ENCODE results near the gene GPR62. TPM values are rescaled to one million over a fixed set of nuclear protein-coding genes. Genes with fewer than 3 reads are reported as not detected.

GPR62 gene
- total RNA-seq, 1 experiment from 2014 or later = not detected

DNA sequence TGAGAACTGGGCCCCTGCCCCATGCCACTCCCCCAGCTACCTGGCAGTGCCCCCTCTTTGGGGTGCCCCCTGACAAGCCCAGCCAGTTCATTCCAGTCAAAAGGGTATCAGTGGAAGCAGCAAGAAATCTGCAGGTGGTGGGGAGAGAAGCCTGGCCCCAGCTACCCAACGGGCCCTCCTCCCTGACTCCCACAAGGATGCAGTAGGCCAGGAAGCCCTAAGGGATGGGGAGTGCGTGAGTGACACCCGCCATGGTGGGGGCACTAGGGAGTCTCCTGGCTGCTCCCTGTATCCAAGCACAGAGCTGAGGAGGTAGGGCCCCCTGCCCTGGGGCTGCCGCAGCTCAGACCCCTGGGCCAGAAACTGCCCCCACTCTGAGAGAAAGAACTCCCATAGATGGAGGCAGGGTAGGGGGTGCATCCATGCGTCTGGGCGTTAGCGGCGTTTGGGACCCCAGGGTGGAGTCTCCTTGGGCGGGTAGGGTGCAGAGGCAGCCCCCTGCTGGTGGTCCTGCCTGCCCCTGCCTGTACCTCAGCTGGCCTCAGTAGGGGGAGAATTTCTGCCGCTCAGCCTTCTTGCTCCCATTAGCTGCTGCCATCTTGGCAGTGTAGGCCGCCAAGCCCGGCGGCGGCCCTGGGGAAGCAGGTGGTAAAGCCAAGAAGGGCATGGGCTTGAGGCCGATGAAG is 2.5 kb downstream of the GPR62 start:
- H3K36me3 Mint-ChIP-seq (ENCODE audit: insufficient read depth, unreplicated experiment) = no peaks in the 10 kb centered on the region
- no peak overlapping the region for H3K4me3 Mint-ChIP-seq (ENCODE audit: unreplicated experiment)
- TF ChIP-seq, protein P1, sequence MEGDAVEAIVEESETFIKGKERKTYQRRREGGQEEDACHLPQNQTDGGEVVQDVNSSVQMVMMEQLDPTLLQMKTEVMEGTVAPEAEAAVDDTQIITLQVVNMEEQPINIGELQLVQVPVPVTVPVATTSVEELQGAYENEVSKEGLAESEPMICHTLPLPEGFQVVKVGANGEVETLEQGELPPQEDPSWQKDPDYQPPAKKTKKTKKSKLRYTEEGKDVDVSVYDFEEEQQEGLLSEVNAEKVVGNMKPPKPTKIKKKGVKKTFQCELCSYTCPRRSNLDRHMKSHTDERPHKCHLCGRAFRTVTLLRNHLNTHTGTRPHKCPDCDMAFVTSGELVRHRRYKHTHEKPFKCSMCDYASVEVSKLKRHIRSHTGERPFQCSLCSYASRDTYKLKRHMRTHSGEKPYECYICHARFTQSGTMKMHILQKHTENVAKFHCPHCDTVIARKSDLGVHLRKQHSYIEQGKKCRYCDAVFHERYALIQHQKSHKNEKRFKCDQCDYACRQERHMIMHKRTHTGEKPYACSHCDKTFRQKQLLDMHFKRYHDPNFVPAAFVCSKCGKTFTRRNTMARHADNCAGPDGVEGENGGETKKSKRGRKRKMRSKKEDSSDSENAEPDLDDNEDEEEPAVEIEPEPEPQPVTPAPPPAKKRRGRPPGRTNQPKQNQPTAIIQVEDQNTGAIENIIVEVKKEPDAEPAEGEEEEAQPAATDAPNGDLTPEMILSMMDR (IDR thresholded peaks at IDR 0.05; ENCODE audit: unreplicated experiment) = no peak
- no peak for DNase-seq (ENCODE audit: unreplicated experiment)
- H3K27me3 Mint-ChIP-seq (ENCODE audit: insufficient read depth, unreplicated experiment) = no peaks in the 10 kb centered on the region
- H3K27ac Mint-ChIP-seq (ENCODE audit: low read depth, unreplicated experiment) = no peak overlapping the region
- TSS peak; percentile 28 for BruUV-seq (replicated peaks)
- no peaks in the 10 kb centered on the region for H3K9me3 Mint-ChIP-seq (ENCODE audit: unreplicated experiment)
- H3K4me1 Mint-ChIP-seq (ENCODE audit: insufficient read depth, unreplicated experiment) = peaks cover 14% of the 10 kb centered on the region
- intact Hi-C loops (cut with micrococcal nuclease) = no loop called here
- CTCF ChIA-PET = interaction anchor here (0.6 kb wide), 1 partner anchor 384 kb away, joined by 3 read pairs; no protein-coding TSS in a partner anchor
- POLR2A ChIA-PET = interaction anchor here (0.8 kb wide), 1 partner anchor 16 kb away, joined by 3 read pairs; the partner anchor contains the start of gene ABHD14B

DNA sequence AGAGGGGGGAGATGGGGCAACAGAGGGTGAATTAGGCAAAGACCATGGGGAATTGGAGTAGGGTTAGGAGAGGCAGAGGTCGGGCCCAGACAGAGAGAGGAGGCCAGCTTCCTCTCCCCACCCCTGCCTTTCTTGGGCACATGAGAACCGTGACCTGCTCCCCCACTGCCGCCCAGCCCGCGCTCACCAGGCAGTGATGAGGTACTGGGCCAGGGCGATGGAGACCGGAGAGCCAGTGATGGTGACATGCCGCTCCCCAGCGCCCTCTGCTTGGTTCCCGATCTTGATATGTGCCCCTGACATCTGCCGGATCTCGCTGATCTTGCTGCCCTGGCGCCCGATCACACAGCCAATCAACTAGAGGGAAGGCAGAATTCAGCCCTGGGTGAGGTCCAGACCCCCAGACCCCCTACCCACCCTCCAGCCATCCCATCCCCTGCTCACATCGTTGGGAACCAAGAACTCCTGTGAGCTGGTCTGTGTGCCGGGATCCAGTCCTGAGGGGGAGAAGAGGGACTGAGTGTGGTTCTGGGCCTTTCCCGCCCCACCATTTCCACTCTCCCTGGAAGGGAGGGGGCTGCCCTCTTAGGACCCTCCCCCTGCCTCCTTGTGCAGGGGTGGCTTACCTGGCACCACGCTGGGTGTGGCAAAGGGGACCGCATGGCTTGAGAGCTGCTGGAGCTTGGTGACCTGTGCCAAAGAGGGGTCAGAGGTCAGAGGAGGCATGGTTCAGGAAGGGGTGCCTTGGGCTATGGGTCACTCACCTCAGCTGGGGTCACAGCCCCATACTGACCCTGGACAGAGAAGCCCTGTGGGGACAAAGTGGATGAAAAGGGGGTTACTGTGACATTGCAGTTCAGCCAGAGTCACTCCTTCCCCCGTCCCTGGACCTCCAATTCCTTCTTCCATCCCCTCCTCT is 3.7 kb downstream of the GPR62 start:
- no peaks in the 10 kb centered on the region for H3K27me3 Mint-ChIP-seq (ENCODE audit: insufficient read depth, unreplicated experiment)
- CTCF ChIA-PET = no interaction called here
- no peaks in the 10 kb centered on the region for H3K36me3 Mint-ChIP-seq (ENCODE audit: insufficient read depth, unreplicated experiment)
- POLR2A ChIA-PET = interaction anchor here (1.0 kb wide), 1 partner anchor 15 kb away, joined by 3 read pairs; the partner anchor contains the start of gene ABHD14B
- no peaks in the 10 kb centered on the region for H3K9me3 Mint-ChIP-seq (ENCODE audit: unreplicated experiment)
- H3K4me1 Mint-ChIP-seq (ENCODE audit: insufficient read depth, unreplicated experiment) = peaks cover 3% of the 10 kb centered on the region
- DNase-seq (ENCODE audit: unreplicated experiment) = no peak
- no peak overlapping the region for H3K4me3 Mint-ChIP-seq (ENCODE audit: unreplicated experiment)
- BruUV-seq (replicated peaks) = no TSS peak
- intact Hi-C loops (cut with micrococcal nuclease) = no loop called here
- TF ChIP-seq, protein P1 (IDR thresholded peaks at IDR 0.05; ENCODE audit: unreplicated experiment) = no peak
- H3K27ac Mint-ChIP-seq (ENCODE audit: low read depth, unreplicated experiment) = no peak overlapping the region

DNA sequence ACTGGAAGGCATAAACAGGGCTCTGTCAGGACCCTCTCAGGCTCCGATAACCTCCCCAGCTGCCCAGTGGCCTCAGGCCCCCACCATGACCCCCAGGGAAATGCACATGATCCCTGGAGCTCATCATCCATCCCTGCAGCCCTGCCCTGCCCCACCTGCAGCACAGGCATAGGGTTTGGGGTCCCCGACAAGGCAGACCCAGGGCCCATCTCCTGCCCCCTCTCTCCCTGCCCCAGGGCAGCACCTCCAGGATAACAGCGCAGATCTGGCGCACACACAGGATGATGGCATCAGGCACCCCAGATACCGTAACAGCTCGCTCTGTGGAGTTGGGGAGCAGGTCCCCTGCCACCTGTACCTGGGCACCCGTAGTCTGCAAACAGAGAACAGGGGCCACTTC is 4.5 kb downstream of the GPR62 start:
- intact Hi-C loops (cut with micrococcal nuclease) = no loop called here
- TF ChIP-seq, protein P1 (IDR thresholded peaks at IDR 0.05; ENCODE audit: unreplicated experiment) = no peak
- no TSS peak for BruUV-seq (replicated peaks)
- POLR2A ChIA-PET = interaction anchor here (1.0 kb wide), 1 partner anchor 14 kb away, joined by 3 read pairs; the partner anchor contains the start of gene ABHD14B
- Mint-ChIP-seq H3K36me3 (ENCODE audit: insufficient read depth, unreplicated experiment) (no peaks in the 10 kb centered on the region), H3K4me1 (ENCODE audit: insufficient read depth, unreplicated experiment) (no peaks in the 10 kb centered on the region), H3K27ac (ENCODE audit: low read depth, unreplicated experiment) (no peak overlapping the region), H3K9me3 (ENCODE audit: unreplicated experiment) (no peaks in the 10 kb centered on the region), H3K27me3 (ENCODE audit: insufficient read depth, unreplicated experiment) (no peaks in the 10 kb centered on the region), H3K4me3 (ENCODE audit: unreplicated experiment) (no peak overlapping the region)
- DNase-seq (ENCODE audit: unreplicated experiment) = no peak
- CTCF ChIA-PET = interaction anchor here (0.6 kb wide), 2 partner anchors 13 to 18 kb away, joined by 4 to 7 read pairs; partner anchors contain the start of gene RRP9

DNA sequence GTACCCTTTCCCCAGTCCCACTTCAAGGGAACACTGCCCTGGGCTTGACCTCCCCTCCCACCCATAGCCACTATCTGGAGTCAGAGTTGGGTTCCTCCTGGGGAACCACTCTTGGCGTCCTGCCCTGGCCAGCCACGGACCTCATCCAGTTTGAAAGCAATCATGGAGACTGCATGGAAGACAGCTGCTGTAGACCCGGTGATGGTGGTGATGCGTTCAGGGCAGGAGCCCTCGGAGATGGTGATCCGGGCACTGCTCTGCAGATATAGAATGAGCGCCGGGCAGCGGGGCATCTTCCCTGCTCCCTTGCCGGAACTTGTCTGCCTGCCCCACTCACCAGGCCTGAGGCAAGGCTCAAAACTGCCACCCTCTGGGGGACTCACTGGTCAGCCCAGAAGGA is 5.2 kb downstream of the GPR62 start:
- POLR2A ChIA-PET = interaction anchor here (0.7 kb wide), 1 partner anchor 23 kb away, joined by 5 read pairs; no protein-coding TSS in a partner anchor
- CTCF ChIA-PET = interaction anchor here (0.6 kb wide), 1 partner anchor 13 kb away, joined by 7 read pairs; no protein-coding TSS in a partner anchor
- TF ChIP-seq, protein P1 (IDR thresholded peaks at IDR 0.05; ENCODE audit: unreplicated experiment) = no peak
- Mint-ChIP-seq H3K4me3 (ENCODE audit: unreplicated experiment) (no peak overlapping the region), H3K36me3 (ENCODE audit: insufficient read depth, unreplicated experiment) (no peaks in the 10 kb centered on the region), H3K27me3 (ENCODE audit: insufficient read depth, unreplicated experiment) (no peaks in the 10 kb centered on the region), H3K4me1 (ENCODE audit: insufficient read depth, unreplicated experiment) (peaks cover 4% of the 10 kb centered on the region), H3K27ac (ENCODE audit: low read depth, unreplicated experiment) (no peak overlapping the region), H3K9me3 (ENCODE audit: unreplicated experiment) (no peaks in the 10 kb centered on the region)
- intact Hi-C loops (cut with micrococcal nuclease) = no loop called here
- no peak for DNase-seq (ENCODE audit: unreplicated experiment)
- BruUV-seq (replicated peaks) = no TSS peak

Data from MCF 10A (cell line).